SK-N-SH (cell line): Measurements from ENCODE around the gene PDGFC. TPM values are rescaled to one million over a fixed set of nuclear protein-coding genes. Genes with fewer than 3 reads are reported as not detected.

ENCODE experiments used
- CTCF ChIA-PET: fragments of 300-600, 350-600 bp; formaldehyde crosslinking; extraction: SDS; loops from one replicate; lab custom pipeline; 2021; lab: Yijun Ruan, JAX
- POLR2A ChIA-PET: fragments of 350-600 bp; sonication (Branson Sonifier 250); formaldehyde crosslinking; extraction: SDS; loops from one replicate; lab custom pipeline; 2020; ENCODE audit warnings: antibody characterized with exemption, inconsistent platforms; lab: Yijun Ruan, JAX
- DNase-seq: peaks from one replicate; pipeline ENCODE4 v3.0.0; 2012
- H2AFZ ChIP-seq: fragments of 200-600 bp; sonication (generic); 2 replicates; pipeline ENCODE4 v1.8.1; 2016; ENCODE audit warnings: antibody characterized with exemption, mild to moderate bottlenecking, low read depth
- H3F3A ChIP-seq: fragments of 200-600 bp; sonication (generic); replicated peaks from 2 replicates; pipeline ENCODE3; 2016; ENCODE audit warnings: antibody characterized with exemption, mild to moderate bottlenecking; ENCODE audit not compliant: insufficient read depth
- H3K27ac ChIP-seq, 2 experiments: fragments of 200-500 bp in 1 of 2; fragments of 200-600 bp in 1 of 2; sonication (Bioruptor generic) in 1 of 2; sonication (generic), shearing (Covaris generic) in 1 of 2; 2 replicates each; pipeline versions ENCODE4 v1.5.1 to v1.6.1; 2014 to 2016; ENCODE audit warnings: low read depth in 2 of 2, inconsistent platforms in 1 of 2, low read length in 1 of 2, mild to moderate bottlenecking in 1 of 2, mixed read lengths in 1 of 2
- H3K27me3 ChIP-seq: fragments of 200-600 bp; sonication (generic), shearing (Covaris generic); 2 replicates; pipeline ENCODE4 v1.6.1; 2016; ENCODE audit warnings: mixed run types; ENCODE audit not compliant: insufficient read depth
- H3K36me3 ChIP-seq, 2 experiments: fragments of 200-500 bp in 1 of 2; fragments of 200-600 bp in 1 of 2; sonication (Bioruptor generic) in 1 of 2; sonication (generic) in 1 of 2; replicated peaks in 1 of 2; 2 replicates each; pipeline versions ENCODE3 to v1.5.1; 2014 to 2016; ENCODE audit warnings: low read length in 1 of 2, mild to moderate bottlenecking in 1 of 2; ENCODE audit not compliant: insufficient read depth in 2 of 2, control insufficient read depth in 1 of 2
- H3K4me1 ChIP-seq, 2 experiments: fragments of 200-500 bp in 1 of 2; fragments of 200-600 bp in 1 of 2; sonication (Bioruptor generic) in 1 of 2; sonication (generic), shearing (Covaris generic) in 1 of 2; 2 replicates each; pipeline versions ENCODE4 v1.5.1 to v1.6.1; 2014 to 2016; ENCODE audit warnings: low read depth in 1 of 2, low read length in 1 of 2, mixed run types in 1 of 2; ENCODE audit not compliant: insufficient read depth in 2 of 2, control insufficient read depth in 1 of 2
- H3K4me2 ChIP-seq: fragments of 200-600 bp; sonication (generic), shearing (Covaris generic); 2 replicates; pipeline ENCODE4 v1.6.1; 2017; ENCODE audit warnings: mixed run types
- H3K4me3 ChIP-seq, 2 experiments: fragments of 200-500 bp in 1 of 2; fragments of 200-600 bp in 1 of 2; sonication (Bioruptor generic) in 1 of 2; sonication (generic), shearing (Covaris generic) in 1 of 2; 2 replicates each; pipeline versions ENCODE4 v1.5.1 to v1.8.1; 2014 to 2016; ENCODE audit warnings: low read depth in 2 of 2, inconsistent platforms in 1 of 2, low read length in 1 of 2, mild to moderate bottlenecking in 1 of 2, mixed read lengths in 1 of 2, moderate library complexity in 1 of 2
- H3K79me2 ChIP-seq: fragments of 200-600 bp; sonication (generic); 2 replicates; pipeline ENCODE4 v1.8.1; 2017; ENCODE audit warnings: mild to moderate bottlenecking; ENCODE audit not compliant: insufficient read depth
- H3K9ac ChIP-seq: fragments of 200-600 bp; sonication (generic); 2 replicates; pipeline ENCODE4 v1.6.1; 2017; ENCODE audit warnings: mixed run types
- H3K9me2 ChIP-seq: fragments of 200-600 bp; sonication (generic); 2 replicates; pipeline ENCODE4 v1.6.1; 2017; ENCODE audit warnings: mixed run types
- H3K9me3 ChIP-seq: fragments of 200-600 bp; sonication (generic); 2 replicates; pipeline ENCODE4 v1.6.1; 2017; ENCODE audit warnings: mixed run types, mild to moderate bottlenecking, moderate library complexity
- H4K20me1 ChIP-seq: fragments of 200-600 bp; sonication (generic); 2 replicates; pipeline ENCODE4 v1.6.1; 2017; ENCODE audit warnings: mild to moderate bottlenecking, mixed run types; ENCODE audit not compliant: insufficient read depth
- ELF1 ChIP-seq: IDR thresholded peaks from 2 replicates; pipeline ENCODE4 v1.4.0; 2012
- JUND ChIP-seq: IDR thresholded peaks from 2 replicates; pipeline ENCODE4 v1.4.0; 2012
- MEF2A ChIP-seq: IDR thresholded peaks from 2 replicates; pipeline ENCODE4 v1.4.0; 2012; ENCODE audit warnings: low read depth, borderline replicate concordance
- NRF1 ChIP-seq: IDR thresholded peaks from 2 replicates; pipeline ENCODE4 v1.6.1; 2012; ENCODE audit warnings: low read depth, mild to moderate bottlenecking, low read length
- RFX5 ChIP-seq: IDR thresholded peaks from 2 replicates; pipeline ENCODE4 v1.6.1; 2012; ENCODE audit warnings: mild to moderate bottlenecking, improper control_type of control experiment, low read length
- TAF1 ChIP-seq: IDR thresholded peaks from 2 replicates; pipeline ENCODE4 v1.6.1; 2012; ENCODE audit warnings: low read depth, mild to moderate bottlenecking, low read length, moderate library complexity, borderline replicate concordance
- TEAD4 ChIP-seq: IDR thresholded peaks from 2 replicates; pipeline ENCODE4 v1.4.0; 2012; ENCODE audit warnings: mild to moderate bottlenecking, borderline replicate concordance; ENCODE audit not compliant: insufficient read depth
- WGBS: methylation state at CpG from one replicate; pipeline ENCODE4 v1.1.6; 2017; ENCODE audit warnings: low lambda C conversion rate; 5-methylcytosine and 5-hydroxymethylcytosine counted together
- polyA plus RNA-seq, 3 experiments: library from polyadenylated mRNA; depleted of rRNA; stranded (reverse); fragments of >200 nt; gene quantifications; 2 replicates each; pipeline ENCODE4 v1.2.3, GENCODE V29; 2012
- TF ChIP-seq, protein P1 (sequence below): IDR thresholded peaks from 2 replicates; pipeline ENCODE4; 2012
- TF ChIP-seq, protein P2 (sequence below): fragments of 200-600 bp; sonication (generic); IDR thresholded peaks from 2 replicates; pipeline ENCODE4 v1.6.1; 2017; ENCODE audit warnings: antibody characterized with exemption, mild to moderate bottlenecking, moderate library complexity
- TF ChIP-seq, protein P3 (sequence below): IDR thresholded peaks from 2 replicates; pipeline ENCODE4 v1.4.0; 2012; ENCODE audit warnings: low read depth, borderline replicate concordance
- TF ChIP-seq, protein P4 (sequence below): IDR thresholded peaks from 2 replicates; pipeline ENCODE4 v1.4.0; 2012; ENCODE audit warnings: low read depth, borderline replicate concordance
- TF ChIP-seq, protein P5 (sequence below): IDR thresholded peaks from 2 replicates; pipeline ENCODE4 v1.4.0; 2012; ENCODE audit warnings: low read depth

The PDGFC gene
- polyA plus RNA-seq, 1 of the 3 experiments (the other 2 are of a cell fraction), result 29.8 TPM

DNA sequence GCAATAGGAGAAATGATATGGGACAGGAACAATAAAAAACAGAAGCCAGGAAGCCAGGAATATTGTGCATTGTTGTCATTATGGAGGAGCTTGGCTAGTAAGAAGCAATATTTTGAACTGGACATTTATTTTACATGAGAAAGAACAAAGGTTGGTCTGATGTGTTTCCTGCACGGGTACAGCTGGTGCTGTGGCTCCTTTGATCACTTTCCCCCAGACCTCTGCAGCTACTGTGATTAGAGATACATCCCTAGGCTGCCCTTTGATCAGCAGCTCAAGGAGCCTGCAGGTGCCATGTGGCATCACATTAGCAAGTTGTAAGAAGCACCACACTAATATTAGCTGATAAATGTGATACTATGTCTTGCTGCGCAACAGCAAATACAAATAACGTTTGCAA lies 2.5 kb downstream of the PDGFC start:
- TF ChIP-seq TEAD4, result no peak
- TF ChIP-seq NRF1, result no peak
- TF ChIP-seq TAF1, result no peak
- TF ChIP-seq ELF1, result no peak
- no peak for TF ChIP-seq MEF2A
- TF ChIP-seq RFX5, result no peak
- TF ChIP-seq, protein P1, sequence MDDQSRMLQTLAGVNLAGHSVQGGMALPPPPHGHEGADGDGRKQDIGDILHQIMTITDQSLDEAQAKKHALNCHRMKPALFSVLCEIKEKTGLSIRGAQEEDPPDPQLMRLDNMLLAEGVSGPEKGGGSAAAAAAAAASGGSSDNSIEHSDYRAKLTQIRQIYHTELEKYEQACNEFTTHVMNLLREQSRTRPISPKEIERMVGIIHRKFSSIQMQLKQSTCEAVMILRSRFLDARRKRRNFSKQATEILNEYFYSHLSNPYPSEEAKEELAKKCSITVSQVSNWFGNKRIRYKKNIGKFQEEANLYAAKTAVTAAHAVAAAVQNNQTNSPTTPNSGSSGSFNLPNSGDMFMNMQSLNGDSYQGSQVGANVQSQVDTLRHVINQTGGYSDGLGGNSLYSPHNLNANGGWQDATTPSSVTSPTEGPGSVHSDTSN, result no peak
- TF ChIP-seq, protein P2, sequence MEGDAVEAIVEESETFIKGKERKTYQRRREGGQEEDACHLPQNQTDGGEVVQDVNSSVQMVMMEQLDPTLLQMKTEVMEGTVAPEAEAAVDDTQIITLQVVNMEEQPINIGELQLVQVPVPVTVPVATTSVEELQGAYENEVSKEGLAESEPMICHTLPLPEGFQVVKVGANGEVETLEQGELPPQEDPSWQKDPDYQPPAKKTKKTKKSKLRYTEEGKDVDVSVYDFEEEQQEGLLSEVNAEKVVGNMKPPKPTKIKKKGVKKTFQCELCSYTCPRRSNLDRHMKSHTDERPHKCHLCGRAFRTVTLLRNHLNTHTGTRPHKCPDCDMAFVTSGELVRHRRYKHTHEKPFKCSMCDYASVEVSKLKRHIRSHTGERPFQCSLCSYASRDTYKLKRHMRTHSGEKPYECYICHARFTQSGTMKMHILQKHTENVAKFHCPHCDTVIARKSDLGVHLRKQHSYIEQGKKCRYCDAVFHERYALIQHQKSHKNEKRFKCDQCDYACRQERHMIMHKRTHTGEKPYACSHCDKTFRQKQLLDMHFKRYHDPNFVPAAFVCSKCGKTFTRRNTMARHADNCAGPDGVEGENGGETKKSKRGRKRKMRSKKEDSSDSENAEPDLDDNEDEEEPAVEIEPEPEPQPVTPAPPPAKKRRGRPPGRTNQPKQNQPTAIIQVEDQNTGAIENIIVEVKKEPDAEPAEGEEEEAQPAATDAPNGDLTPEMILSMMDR, result no peak
- no peak for TF ChIP-seq JUND
- TF ChIP-seq, protein P3, sequence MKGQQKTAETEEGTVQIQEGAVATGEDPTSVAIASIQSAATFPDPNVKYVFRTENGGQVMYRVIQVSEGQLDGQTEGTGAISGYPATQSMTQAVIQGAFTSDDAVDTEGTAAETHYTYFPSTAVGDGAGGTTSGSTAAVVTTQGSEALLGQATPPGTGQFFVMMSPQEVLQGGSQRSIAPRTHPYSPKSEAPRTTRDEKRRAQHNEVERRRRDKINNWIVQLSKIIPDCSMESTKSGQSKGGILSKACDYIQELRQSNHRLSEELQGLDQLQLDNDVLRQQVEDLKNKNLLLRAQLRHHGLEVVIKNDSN, result no peak
- TF ChIP-seq, protein P4, sequence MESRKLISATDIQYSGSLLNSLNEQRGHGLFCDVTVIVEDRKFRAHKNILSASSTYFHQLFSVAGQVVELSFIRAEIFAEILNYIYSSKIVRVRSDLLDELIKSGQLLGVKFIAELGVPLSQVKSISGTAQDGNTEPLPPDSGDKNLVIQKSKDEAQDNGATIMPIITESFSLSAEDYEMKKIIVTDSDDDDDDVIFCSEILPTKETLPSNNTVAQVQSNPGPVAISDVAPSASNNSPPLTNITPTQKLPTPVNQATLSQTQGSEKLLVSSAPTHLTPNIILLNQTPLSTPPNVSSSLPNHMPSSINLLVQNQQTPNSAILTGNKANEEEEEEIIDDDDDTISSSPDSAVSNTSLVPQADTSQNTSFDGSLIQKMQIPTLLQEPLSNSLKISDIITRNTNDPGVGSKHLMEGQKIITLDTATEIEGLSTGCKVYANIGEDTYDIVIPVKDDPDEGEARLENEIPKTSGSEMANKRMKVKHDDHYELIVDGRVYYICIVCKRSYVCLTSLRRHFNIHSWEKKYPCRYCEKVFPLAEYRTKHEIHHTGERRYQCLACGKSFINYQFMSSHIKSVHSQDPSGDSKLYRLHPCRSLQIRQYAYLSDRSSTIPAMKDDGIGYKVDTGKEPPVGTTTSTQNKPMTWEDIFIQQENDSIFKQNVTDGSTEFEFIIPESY, result no peak
- TF ChIP-seq, protein P5, sequence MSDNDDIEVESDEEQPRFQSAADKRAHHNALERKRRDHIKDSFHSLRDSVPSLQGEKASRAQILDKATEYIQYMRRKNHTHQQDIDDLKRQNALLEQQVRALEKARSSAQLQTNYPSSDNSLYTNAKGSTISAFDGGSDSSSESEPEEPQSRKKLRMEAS, result no peak
- Histone ChIP-seq H3K27ac (peak overlapping the region; percentile 30 to 68; a peak in 3 of 4 replicates), H3K9me3 (no peaks in the 10 kb centered on the region)

More for the DNA sequence above, 2.5 kb downstream of the PDGFC start:
- Histone ChIP-seq H3K79me2 (peaks cover 69% of the 10 kb centered on the region), H3K36me3 (peaks cover 0 to 2% of the 10 kb centered on the region in 2 experiments), H3K4me2 (peak overlapping the region; percentile 93), H4K20me1 (no peaks in the 10 kb centered on the region), H3K4me1 (peaks cover 9 to 24% of the 10 kb centered on the region in 2 experiments; a peak in 3 of 4 replicates), H3K9me2 (no peaks in the 10 kb centered on the region), H3F3A (peaks cover 12% of the 10 kb centered on the region), H3K27me3 (no peaks in the 10 kb centered on the region), H3K9ac (peak overlapping the region; percentile 81), H3K4me3 (peak overlapping the region; percentile 76 to 97; a peak in 3 of 4 replicates), H2AFZ (no peak overlapping the region)
- ChIA-PET POLR2A (no interaction called here), CTCF (interaction anchor here (1.0 to 3.7 kb wide), 16 partner anchors 9 to 976 kb away, joined by 3 to 23 read pairs (median 4); partner anchors contain the start of gene GRIA2)
- no peak for DNase-seq
- WGBS, result 66% methylated on average over 3 of the region's 3 CpGs
